HG03442 (cell line): ENCODE results near the gene SPRN.
A peak's percentile ranks its signal among the peaks of the same experiment; 100 is the strongest.
"Not testable (repeated sequence)": the region's sequence is repeated elsewhere in the genome, so short reads cannot be mapped to it uniquely, and the experiment has no call there.

Source experiments
- ATAC-seq: cut with Tn5 transposase; IDR thresholded peaks from one replicate; pipeline ENCODE4 v1.9.1; 2021; ENCODE audit warnings: mild to moderate bottlenecking, moderate library complexity; ENCODE audit not compliant: unreplicated experiment

Gene SPRN

GRCh38 chr10:133388973-133389818 is 35.2 kb downstream of the SPRN start:
- ATAC-seq: peak; percentile 85

GRCh38 chr10:133388236-133388972 is 36.0 kb downstream of the SPRN start:
- ATAC-seq: no peak

GRCh38 chr10:133386951-133387350 is 37.5 kb downstream of the SPRN start:
- ATAC-seq: not testable (repeated sequence)

- ATAC-seq: no peak
Observed at GRCh38 chr10:133385214-133385613, 39.2 kb downstream of the SPRN start.

GRCh38 chr10:133384071-133384470 is 40.4 kb downstream of the SPRN start:
- ATAC-seq: no peak

- ATAC-seq: no peak
Observed at GRCh38 chr10:133383551-133383950, 40.9 kb downstream of the SPRN start.

- no peak for ATAC-seq
Observed at GRCh38 chr10:133381036-133381435, 43.4 kb downstream of the SPRN start.

GRCh38 chr10:133379801-133380666 is 44.4 kb downstream of the SPRN start:
- no peak for ATAC-seq

- peak; percentile 51 for ATAC-seq
Observed at GRCh38 chr10:133379152-133379800, 45.1 kb downstream of the SPRN start, which contains the start of gene PAOX. Gene PAOX, plus strand, starts transcription at chr10:133379262. Its CDS starts 55 bp downstream, at chr10:133379317.

GRCh38 chr10:133378251-133379096 is 46.0 kb downstream of the SPRN start:
- peak; percentile 33 for ATAC-seq

GRCh38 chr10:133377818-133378250 is 46.6 kb downstream of the SPRN start:
- no peak for ATAC-seq

- ATAC-seq: no peak
Observed at GRCh38 chr10:133377025-133377817, 47.2 kb downstream of the SPRN start.

GRCh38 chr10:133376183-133376582 is 48.2 kb downstream of the SPRN start:
- ATAC-seq: not testable (repeated sequence)

- ATAC-seq: no peak
Observed at GRCh38 chr10:133375357-133376115, 48.9 kb downstream of the SPRN start.

GRCh38 chr10:133373174-133374090 is 51.0 kb downstream of the SPRN start, which contains the start of gene ECHS1:
Gene ECHS1, minus strand, starts transcription at chr10:133373354. Its CDS starts 21 bp downstream, at chr10:133373333.
- peak; percentile 90 for ATAC-seq

GRCh38 chr10:133372507-133372906 is 51.9 kb downstream of the SPRN start:
- no peak for ATAC-seq
